Astrocyte of the hippocampus (primary cell): ENCODE measurements around the gene KCTD8.
A peak's percentile ranks its signal among the peaks of the same experiment; 100 is the strongest.

Experiments used
- DNase-seq: peaks from one replicate; pipeline ENCODE4 v3.0.0; 2011; ENCODE audit warnings: low read depth, low spot score

KCTD8 gene

GRCh38 chr4:44162538-44163270, 285.9 kb downstream of the KCTD8 start:
- peak; percentile 16 for DNase-seq

- DNase-seq: no peak
Observed at GRCh38 chr4:44161756-44162155, 286.9 kb downstream of the KCTD8 start.

- DNase-seq: no peak
Observed at GRCh38 chr4:44160776-44161367, 287.7 kb downstream of the KCTD8 start.

GRCh38 chr4:44159991-44160390, 288.6 kb downstream of the KCTD8 start:
- no peak for DNase-seq

GRCh38 chr4:44157611-44158277, 290.9 kb downstream of the KCTD8 start:
- peak; percentile 61 for DNase-seq

GRCh38 chr4:44150091-44150576, 298.5 kb downstream of the KCTD8 start:
- peak; percentile 43 for DNase-seq

- no peak for DNase-seq
Observed at GRCh38 chr4:44149282-44149681, 299.3 kb downstream of the KCTD8 start.

GRCh38 chr4:44147571-44148075, 301.0 kb downstream of the KCTD8 start:
- no peak for DNase-seq

- DNase-seq: no peak
Observed at GRCh38 chr4:44146516-44146915, 302.1 kb downstream of the KCTD8 start.

- DNase-seq: no peak
Observed at GRCh38 chr4:44145868-44146267, 302.7 kb downstream of the KCTD8 start.

- DNase-seq: no peak
Observed at GRCh38 chr4:44132526-44132925, 316.1 kb downstream of the KCTD8 start.
